LNCAP (cell line): Measurements from ENCODE around the gene TTC39C.

ENCODE experiments used
- TF ChIP-seq, protein P1 (sequence below): fragments of 450-650 bp; IDR thresholded peaks from 2 replicates; pipeline ENCODE4 v1.5.1; 2017; ENCODE audit warnings: mild to moderate bottlenecking

Gene TTC39C

DNA sequence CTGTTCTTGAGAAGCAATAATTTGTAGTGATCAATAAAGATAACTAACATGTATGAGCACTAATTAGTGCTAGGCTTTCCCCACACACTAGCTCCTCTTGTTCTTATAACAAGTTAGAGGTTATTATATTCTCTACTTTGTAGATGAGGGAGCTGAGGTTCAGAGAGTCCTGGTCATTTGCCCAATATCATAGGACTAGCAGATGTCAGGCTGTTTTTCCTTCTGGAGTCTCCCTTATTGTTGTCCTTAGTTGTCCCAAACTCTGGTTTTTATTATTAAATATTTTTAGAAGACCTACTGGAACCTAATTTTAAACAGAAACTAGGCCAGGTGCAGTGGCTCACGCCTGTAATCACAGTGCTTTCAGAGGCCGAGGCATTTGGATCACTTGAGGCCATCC is 16.5 kb upstream of the TTC39C start:
- TF ChIP-seq, protein P1, sequence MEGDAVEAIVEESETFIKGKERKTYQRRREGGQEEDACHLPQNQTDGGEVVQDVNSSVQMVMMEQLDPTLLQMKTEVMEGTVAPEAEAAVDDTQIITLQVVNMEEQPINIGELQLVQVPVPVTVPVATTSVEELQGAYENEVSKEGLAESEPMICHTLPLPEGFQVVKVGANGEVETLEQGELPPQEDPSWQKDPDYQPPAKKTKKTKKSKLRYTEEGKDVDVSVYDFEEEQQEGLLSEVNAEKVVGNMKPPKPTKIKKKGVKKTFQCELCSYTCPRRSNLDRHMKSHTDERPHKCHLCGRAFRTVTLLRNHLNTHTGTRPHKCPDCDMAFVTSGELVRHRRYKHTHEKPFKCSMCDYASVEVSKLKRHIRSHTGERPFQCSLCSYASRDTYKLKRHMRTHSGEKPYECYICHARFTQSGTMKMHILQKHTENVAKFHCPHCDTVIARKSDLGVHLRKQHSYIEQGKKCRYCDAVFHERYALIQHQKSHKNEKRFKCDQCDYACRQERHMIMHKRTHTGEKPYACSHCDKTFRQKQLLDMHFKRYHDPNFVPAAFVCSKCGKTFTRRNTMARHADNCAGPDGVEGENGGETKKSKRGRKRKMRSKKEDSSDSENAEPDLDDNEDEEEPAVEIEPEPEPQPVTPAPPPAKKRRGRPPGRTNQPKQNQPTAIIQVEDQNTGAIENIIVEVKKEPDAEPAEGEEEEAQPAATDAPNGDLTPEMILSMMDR, result no peak

GRCh38 chr18:23998820-23999219 is 15.7 kb upstream of the TTC39C start:
- TF ChIP-seq, protein P1, result no peak

DNA sequence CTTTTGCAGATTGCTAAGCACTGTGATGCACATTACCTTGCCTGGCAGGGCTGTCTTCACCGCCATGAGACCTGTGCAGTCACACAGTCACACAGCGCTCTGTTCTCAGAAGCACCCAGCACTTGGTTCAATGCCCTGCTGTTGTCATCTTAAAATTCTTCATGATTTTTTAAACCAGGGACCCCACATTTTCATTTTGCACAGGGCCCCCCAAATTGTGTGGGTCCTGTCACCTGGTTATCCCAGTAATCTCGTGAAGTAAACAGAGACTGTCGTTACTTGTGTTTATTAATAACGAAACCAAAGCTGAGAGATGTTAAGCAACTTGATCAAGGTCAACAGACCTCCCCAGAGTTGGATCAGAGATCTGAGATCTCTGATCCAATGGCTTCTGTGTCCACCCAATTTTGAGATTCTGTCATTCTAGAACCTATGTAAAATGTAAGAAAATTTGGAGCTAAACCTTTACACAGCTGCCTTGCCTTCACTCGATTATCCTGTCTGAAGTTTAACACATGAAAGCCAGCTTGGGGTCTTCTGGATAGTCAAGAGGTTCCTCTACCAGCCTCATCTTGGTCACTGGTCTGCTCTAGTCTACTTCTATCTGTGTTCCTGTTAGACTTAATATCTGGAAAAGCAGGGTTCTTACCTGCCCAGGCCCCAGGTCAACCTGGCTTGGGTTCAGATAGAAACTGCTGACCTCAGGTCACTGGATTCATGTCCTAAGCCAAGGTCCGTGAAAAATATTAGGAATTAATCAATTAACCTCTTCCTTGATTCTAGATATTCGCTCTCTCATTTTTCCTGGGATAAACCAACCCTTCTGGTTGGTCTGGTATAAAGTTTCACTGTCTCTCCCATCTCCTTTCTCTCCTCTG is 13.7 kb upstream of the TTC39C start:
- TF ChIP-seq, protein P1, result no peak

GRCh38 chr18:24002479-24002878 is 12.1 kb upstream of the TTC39C start:
- TF ChIP-seq, protein P1, result no peak

DNA sequence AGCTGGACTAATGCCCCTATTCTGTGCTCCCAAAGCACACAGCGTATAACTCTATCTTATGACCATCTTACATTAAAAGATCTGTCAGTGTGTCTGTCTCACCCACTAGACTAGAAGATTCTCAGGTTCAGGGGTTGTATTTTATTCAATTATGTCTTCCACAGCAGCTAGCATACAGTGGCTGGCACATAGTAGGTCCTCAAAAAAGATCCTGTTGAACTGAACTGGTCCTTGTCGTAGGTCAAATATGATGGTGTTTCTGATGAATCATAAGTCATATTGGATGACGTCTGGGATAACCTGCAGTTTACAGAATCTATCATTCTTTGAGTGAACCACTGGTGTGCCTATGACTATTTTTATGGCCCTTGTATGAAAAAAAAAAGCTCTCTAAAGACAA is 11.3 kb upstream of the TTC39C start:
- TF ChIP-seq, protein P1, result no peak

DNA sequence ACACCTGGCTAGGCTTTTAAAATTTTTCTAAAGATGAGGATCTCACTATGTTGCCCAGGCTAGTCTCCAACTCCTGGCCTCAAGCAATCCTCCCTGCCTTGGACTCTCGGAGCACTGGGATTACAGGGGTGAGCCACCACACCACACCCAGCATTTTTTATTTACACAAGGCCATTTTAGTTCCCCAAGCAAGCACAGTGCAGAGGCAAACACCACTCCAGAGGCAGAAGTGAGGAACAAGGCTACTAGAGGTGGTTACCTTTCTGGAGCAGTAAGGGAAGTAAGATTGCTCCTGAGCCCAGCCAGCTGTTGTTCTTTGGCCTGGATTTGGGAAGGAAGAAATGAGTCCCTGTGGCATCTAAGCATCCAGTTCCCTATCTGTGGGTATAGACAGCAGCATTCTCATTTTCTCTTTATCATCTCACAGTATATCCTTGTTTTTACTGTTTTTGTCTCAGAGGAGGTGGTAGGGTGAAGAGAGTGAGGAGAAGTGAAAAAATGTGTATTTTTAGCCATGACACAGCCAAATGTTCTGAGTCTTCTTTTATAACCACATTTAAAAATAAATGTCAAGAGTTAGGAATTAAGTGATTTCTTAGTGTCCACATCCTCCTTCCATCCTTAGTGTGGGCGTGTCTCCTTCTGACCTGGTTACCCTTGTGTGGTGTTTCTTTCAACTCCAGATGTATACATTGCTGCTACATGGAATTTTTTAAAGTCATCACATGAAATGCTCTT is 10.5 kb upstream of the TTC39C start:
- TF ChIP-seq, protein P1, result no peak

DNA sequence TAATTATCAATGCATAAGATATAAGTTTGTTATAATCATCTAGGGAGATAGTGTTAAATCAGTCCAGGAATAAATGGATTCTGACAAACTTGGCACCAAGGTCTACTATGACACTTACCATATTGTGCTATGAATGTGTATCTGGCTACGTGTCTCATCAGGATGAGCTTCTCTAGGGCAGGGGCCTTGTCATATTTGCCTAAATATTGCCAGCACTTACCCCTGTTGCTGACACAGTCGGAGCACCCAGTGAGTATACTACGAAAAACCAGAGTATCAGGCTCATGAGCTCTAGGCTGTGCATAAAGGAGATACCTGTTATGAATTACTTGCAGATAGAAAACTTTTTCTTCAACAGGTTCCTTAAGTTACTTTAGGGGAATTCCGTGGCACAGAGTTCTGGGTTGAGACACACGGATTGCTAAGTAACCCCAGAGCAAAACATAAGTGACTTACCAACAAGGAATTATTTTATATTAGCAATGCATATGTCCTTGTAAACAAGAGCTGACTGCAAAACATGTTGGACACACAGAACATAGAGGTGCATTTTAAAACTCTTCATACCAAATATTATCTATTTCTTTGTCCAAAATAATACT is 7.7 kb upstream of the TTC39C start:
- TF ChIP-seq, protein P1, result no peak
